Spleen (tissue), 7 donors: Measurements from ENCODE around the gene GOLIM4.

ENCODE experiments used
- CTCF ChIP-seq, 11 experiments: fragments of 200-600 bp in 7 of 11; fragments of 450-650 bp in 4 of 11; sonication (generic) in 4 of 11; IDR thresholded peaks in 8 of 11; conservative IDR thresholded peaks in 3 of 11; 1 replicate in 7 of 11; 2 replicates in 4 of 11; pipeline versions ENCODE4 v1.4.0 to v1.8.0; 2016 to 2021; ENCODE audit warnings: antibody characterized with exemption in 11 of 11, inconsistent platforms in 4 of 11, mild to moderate bottlenecking in 1 of 11
- POLR2AphosphoS5 ChIP-seq, 3 donors: sonication (generic); formaldehyde crosslinking; IDR thresholded peaks; one replicate each; pipeline ENCODE4 v1.5.1; 2017; ENCODE audit warnings: antibody characterized with exemption in 3 of 3
- donor health status: DM: no; HTN: no; CAD: no; lungs with moderate emphysema.
- donor health status: DM: no; HTN: no; CAD: no.
- donor health status: DM: no; HTN: no; CAD: no.

- TF ChIP-seq CTCF (IDR thresholded peaks at IDR 0.05 in 8 of 11, conservative IDR thresholded peaks at IDR 0.05 in 3 of 11) (no peak), POLR2AphosphoS5 (IDR thresholded peaks at IDR 0.05) (no peak)
Observed at GRCh38 chr3:168001244-168001643, 94.5 kb downstream of the GOLIM4 start.
